MM.1S (cell line): ENCODE measurements around the gene PRKCE.

Source experiments
- DNase-seq: peaks from one replicate; pipeline ENCODE4 v3.0.0-alpha.2; 2015
- H2AFZ ChIP-seq: fragments of 300-600 bp; sonication (generic); 2 replicates; pipeline ENCODE4 v1.6.0; 2016; ENCODE audit warnings: antibody characterized with exemption, low read length
- H3F3A ChIP-seq: fragments of 300-600 bp; sonication (generic); 2 replicates; pipeline ENCODE4 v1.6.1; 2016; ENCODE audit warnings: mild to moderate bottlenecking, antibody characterized with exemption, low read length, moderate library complexity, mixed read lengths; ENCODE audit not compliant: insufficient read depth
- H3K27ac ChIP-seq: fragments of 300-600 bp; sonication (generic); 2 replicates; pipeline ENCODE4 v1.5.1; 2016; ENCODE audit warnings: mild to moderate bottlenecking, low read length
- H3K27me3 ChIP-seq: fragments of 300-600 bp; sonication (generic); replicated peaks from 2 replicates; pipeline ENCODE4 v1.6.0; 2016; ENCODE audit warnings: low read length; ENCODE audit not compliant: insufficient read depth
- H3K36me3 ChIP-seq: fragments of 300-600 bp; sonication (generic); replicated peaks from 2 replicates; pipeline ENCODE4 v1.6.1; 2016; ENCODE audit warnings: mild to moderate bottlenecking, low read length, mixed read lengths; ENCODE audit not compliant: insufficient read depth
- H3K4me1 ChIP-seq: fragments of 300-600 bp; sonication (generic); 2 replicates; pipeline ENCODE4 v1.6.1; 2016; ENCODE audit warnings: low read length, mixed read lengths
- H3K4me2 ChIP-seq: fragments of 300-600 bp; sonication (generic); 2 replicates; pipeline ENCODE4 v1.6.0; 2016; ENCODE audit warnings: low read depth, low read length
- H3K4me3 ChIP-seq: fragments of 300-600 bp; sonication (generic); 2 replicates; pipeline ENCODE4 v1.5.1; 2016; ENCODE audit warnings: low read length, mixed read lengths
- H3K79me2 ChIP-seq: fragments of 300-600 bp; sonication (generic); 2 replicates; pipeline ENCODE4 v1.6.1; 2016; ENCODE audit warnings: mixed run types, low read length, mixed read lengths
- H3K9ac ChIP-seq: fragments of 300-600 bp; sonication (generic); 2 replicates; pipeline ENCODE4 v1.6.1; 2016; ENCODE audit warnings: low read length, mixed read lengths
- H3K9me2 ChIP-seq: fragments of 300-600 bp; sonication (generic); replicated peaks from 2 replicates; pipeline ENCODE4 v1.6.1; 2016; ENCODE audit warnings: mild to moderate bottlenecking, low read length, mixed read lengths; ENCODE audit not compliant: insufficient read depth
- H3K9me3 ChIP-seq: fragments of 300-600 bp; sonication (generic); replicated peaks from 2 replicates; pipeline ENCODE4 v1.6.1; 2016; ENCODE audit warnings: mild to moderate bottlenecking, low read length, mixed read lengths; ENCODE audit not compliant: insufficient read depth
- H4K20me1 ChIP-seq: fragments of 300-600 bp; sonication (generic); 2 replicates; pipeline ENCODE4 v1.6.1; 2016; ENCODE audit warnings: mild to moderate bottlenecking, low read length, moderate library complexity, mixed read lengths; ENCODE audit not compliant: insufficient read depth
- EZH2 ChIP-seq: fragments of 300-600 bp; sonication (generic); optimal IDR thresholded peaks from 2 replicates; pipeline ENCODE3; 2017; ENCODE audit warnings: low read depth, mild to moderate bottlenecking, antibody characterized with exemption, low read length, mixed read lengths
- EZH2phosphoT487 ChIP-seq: fragments of 300-600 bp; sonication (generic); IDR thresholded peaks from 2 replicates; pipeline ENCODE4 v1.6.1; 2018; ENCODE audit warnings: antibody characterized with exemption, low read length
- TF ChIP-seq, protein P1 (sequence below): fragments of 300-600 bp; sonication (generic); IDR thresholded peaks from 2 replicates; pipeline ENCODE4 v1.5.1; 2016; ENCODE audit warnings: antibody characterized with exemption, low read length, mixed read lengths

PRKCE gene

DNA sequence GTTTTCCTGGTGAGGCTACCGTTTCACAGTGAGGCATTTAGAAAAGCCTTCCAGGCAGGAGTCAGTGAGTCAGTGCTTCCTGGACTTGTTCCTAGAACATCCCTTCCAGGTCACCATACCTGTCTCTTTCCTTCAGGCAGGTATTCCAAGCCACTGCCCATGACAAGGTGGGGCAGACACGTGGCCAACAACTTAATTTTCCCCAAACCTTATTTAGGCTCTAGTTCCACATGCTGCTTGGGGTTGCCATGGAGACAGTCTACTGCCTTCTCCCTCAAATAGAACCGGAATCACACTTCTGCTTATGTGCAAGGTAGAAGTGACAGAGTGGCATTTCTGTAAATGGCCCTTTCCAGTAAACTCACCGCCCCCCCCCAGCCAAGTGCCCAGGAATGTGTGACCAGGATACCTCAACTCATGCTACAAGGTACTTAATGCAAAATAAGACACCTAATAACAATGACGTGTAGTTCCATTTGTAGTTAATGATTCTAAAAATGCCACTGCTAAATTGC, 258.3 kb downstream of the PRKCE start:
- H3K27ac ChIP-seq = peak overlapping the region; percentile 63; the same call in 1 of the 2 replicates
- H2AFZ ChIP-seq = 0 out of 2 replicates have a peak overlapping the region, but pooled peaks have one; percentile 7
- H3F3A ChIP-seq = no peaks in the 10 kb centered on the region
- peaks cover 20% of the 10 kb centered on the region for H3K4me1 ChIP-seq
- no peaks in the 10 kb centered on the region for H3K36me3 ChIP-seq
- peak; percentile 48 for DNase-seq
- no peaks in the 10 kb centered on the region for H3K79me2 ChIP-seq
- H3K4me2 ChIP-seq = peak overlapping the region; percentile 48
- no peaks in the 10 kb centered on the region for H4K20me1 ChIP-seq
- H3K27me3 ChIP-seq = no peaks in the 10 kb centered on the region
- no peaks in the 10 kb centered on the region for H3K9me3 ChIP-seq
- peak overlapping the region; percentile 49 for H3K9ac ChIP-seq
- no peak overlapping the region for H3K4me3 ChIP-seq
- H3K9me2 ChIP-seq = no peaks in the 10 kb centered on the region
- no peak for TF ChIP-seq EZH2phosphoT487
- no peak for TF ChIP-seq EZH2
- TF ChIP-seq, protein P1, sequence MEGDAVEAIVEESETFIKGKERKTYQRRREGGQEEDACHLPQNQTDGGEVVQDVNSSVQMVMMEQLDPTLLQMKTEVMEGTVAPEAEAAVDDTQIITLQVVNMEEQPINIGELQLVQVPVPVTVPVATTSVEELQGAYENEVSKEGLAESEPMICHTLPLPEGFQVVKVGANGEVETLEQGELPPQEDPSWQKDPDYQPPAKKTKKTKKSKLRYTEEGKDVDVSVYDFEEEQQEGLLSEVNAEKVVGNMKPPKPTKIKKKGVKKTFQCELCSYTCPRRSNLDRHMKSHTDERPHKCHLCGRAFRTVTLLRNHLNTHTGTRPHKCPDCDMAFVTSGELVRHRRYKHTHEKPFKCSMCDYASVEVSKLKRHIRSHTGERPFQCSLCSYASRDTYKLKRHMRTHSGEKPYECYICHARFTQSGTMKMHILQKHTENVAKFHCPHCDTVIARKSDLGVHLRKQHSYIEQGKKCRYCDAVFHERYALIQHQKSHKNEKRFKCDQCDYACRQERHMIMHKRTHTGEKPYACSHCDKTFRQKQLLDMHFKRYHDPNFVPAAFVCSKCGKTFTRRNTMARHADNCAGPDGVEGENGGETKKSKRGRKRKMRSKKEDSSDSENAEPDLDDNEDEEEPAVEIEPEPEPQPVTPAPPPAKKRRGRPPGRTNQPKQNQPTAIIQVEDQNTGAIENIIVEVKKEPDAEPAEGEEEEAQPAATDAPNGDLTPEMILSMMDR = no peak

DNA sequence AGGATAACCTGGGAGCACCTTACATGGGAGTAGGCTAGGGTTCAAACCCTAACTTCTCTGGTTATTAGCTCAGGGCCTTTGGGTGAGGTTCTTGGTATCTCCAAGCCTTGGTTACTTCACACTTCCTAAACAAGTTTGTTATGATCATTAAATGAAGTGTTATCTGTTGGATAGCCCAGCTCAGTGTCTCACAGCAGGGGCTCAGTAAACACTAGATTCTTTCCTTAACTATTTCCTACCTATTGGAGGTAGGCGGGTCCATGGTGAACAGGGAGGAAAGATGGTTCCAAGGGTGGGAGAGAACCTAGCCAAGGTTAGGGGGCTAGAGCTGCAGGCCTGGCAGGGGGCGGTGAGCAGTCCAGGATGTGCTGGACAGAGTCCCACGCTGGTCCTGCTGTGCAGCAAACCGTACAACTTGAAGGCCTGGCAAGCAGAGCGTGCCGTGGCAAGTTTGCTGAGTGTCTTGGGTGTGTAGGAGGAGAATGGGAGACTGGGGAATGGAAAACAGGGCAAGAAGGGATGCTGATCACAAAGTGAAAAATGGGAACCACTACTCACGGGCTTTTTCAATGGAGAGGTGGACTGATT, 259.1 kb downstream of the PRKCE start:
- Histone ChIP-seq H3K36me3 (no peaks in the 10 kb centered on the region), H3K27ac (peak overlapping the region; percentile 63; the same call in 1 of the 2 replicates)

DNA sequence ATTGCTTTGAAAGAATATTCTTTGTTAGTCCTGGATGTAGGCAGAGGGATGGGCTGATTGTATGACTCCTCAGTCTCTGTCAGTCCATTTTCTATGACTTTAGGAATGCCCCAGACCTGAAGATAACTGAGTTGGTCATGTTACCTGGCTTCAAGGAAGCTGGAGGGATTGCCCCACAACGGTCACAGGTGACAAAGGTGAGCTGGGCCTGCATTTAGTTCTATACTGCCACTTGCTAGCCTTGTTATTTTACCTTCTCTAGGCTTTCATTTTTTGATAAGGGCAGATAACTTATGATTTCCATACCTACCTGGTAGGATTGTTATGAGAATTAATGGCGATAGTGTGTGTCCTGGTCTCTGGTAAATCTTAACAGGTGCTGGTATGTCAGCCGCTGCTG, 260.1 kb downstream of the PRKCE start:
- H3K79me2 ChIP-seq = no peaks in the 10 kb centered on the region
- TF ChIP-seq, protein P1 = no peak
- TF ChIP-seq EZH2phosphoT487 = no peak
- no peak for TF ChIP-seq EZH2
- H3K36me3 ChIP-seq = no peaks in the 10 kb centered on the region
- no peaks in the 10 kb centered on the region for H3K27me3 ChIP-seq
- no peak overlapping the region for H3K4me2 ChIP-seq
- no peaks in the 10 kb centered on the region for H3K9me2 ChIP-seq
- no peak overlapping the region for H3K27ac ChIP-seq
- no peaks in the 10 kb centered on the region for H3K9me3 ChIP-seq
- H3K4me1 ChIP-seq = peaks cover 17% of the 10 kb centered on the region
- no peak overlapping the region for H3K4me3 ChIP-seq
- no peak overlapping the region for H3K9ac ChIP-seq
- no peak for DNase-seq
- no peaks in the 10 kb centered on the region for H3F3A ChIP-seq
- H4K20me1 ChIP-seq = no peaks in the 10 kb centered on the region
- H2AFZ ChIP-seq = no peak overlapping the region

More for the DNA sequence above, 259.1 kb downstream of the PRKCE start:
- peak overlapping the region; percentile 48 for H3K4me2 ChIP-seq
- no peaks in the 10 kb centered on the region for H3K79me2 ChIP-seq
- TF ChIP-seq, protein P1 = no peak
- TF ChIP-seq EZH2phosphoT487 = no peak
- no peak for TF ChIP-seq EZH2
- H4K20me1 ChIP-seq = no peaks in the 10 kb centered on the region
- no peak for DNase-seq
- H3F3A ChIP-seq = no peaks in the 10 kb centered on the region
- 0 out of 2 replicates have a peak overlapping the region, but pooled peaks have one; percentile 7 for H2AFZ ChIP-seq
- H3K27me3 ChIP-seq = no peaks in the 10 kb centered on the region
- no peak overlapping the region for H3K4me3 ChIP-seq
- H3K9ac ChIP-seq = peak overlapping the region; percentile 49
- H3K9me3 ChIP-seq = no peaks in the 10 kb centered on the region
- no peaks in the 10 kb centered on the region for H3K9me2 ChIP-seq
- H3K4me1 ChIP-seq = peaks cover 17% of the 10 kb centered on the region
